GM19467 (cell line): ENCODE measurements around the gene NPAS3.

Experiments
- ATAC-seq: cut with Tn5 transposase; IDR thresholded peaks from one replicate; pipeline ENCODE4 v1.9.1; 2021; ENCODE audit warnings: mild to moderate bottlenecking, moderate library complexity; ENCODE audit not compliant: unreplicated experiment

The NPAS3 gene

GRCh38 chr14:33842299-33842698 lies 903.6 kb downstream of the NPAS3 start:
- no peak for ATAC-seq

- no peak for ATAC-seq
Observed at GRCh38 chr14:33844118-33844517, 905.4 kb downstream of the NPAS3 start.

- ATAC-seq: no peak
Observed at GRCh38 chr14:33846100-33846824, 907.6 kb downstream of the NPAS3 start.

- ATAC-seq: no peak
Observed at GRCh38 chr14:33847066-33847465, 908.4 kb downstream of the NPAS3 start.

- no peak for ATAC-seq
Observed at GRCh38 chr14:33848009-33848408, 909.3 kb downstream of the NPAS3 start.

- no peak for ATAC-seq
Observed at GRCh38 chr14:33848706-33849454, 910.2 kb downstream of the NPAS3 start.

GRCh38 chr14:33849455-33849801 lies 910.7 kb downstream of the NPAS3 start:
- ATAC-seq: no peak

- no peak for ATAC-seq
Observed at GRCh38 chr14:33850826-33851225, 912.1 kb downstream of the NPAS3 start.

- no peak for ATAC-seq
Observed at GRCh38 chr14:33851366-33851765, 912.7 kb downstream of the NPAS3 start.

- no peak for ATAC-seq
Observed at GRCh38 chr14:33851931-33852330, 913.3 kb downstream of the NPAS3 start.
